ENCODE measurements around the gene SSR3.

The SSR3 gene

GRCh38 chr3:156525808-156526207 lies 29.1 kb downstream of the SSR3 start:
- no peak overlapping the region for H3K4me3 ChIP-seq (ENCODE audit: low read depth, low read length)
- TF ChIP-seq, protein P1, sequence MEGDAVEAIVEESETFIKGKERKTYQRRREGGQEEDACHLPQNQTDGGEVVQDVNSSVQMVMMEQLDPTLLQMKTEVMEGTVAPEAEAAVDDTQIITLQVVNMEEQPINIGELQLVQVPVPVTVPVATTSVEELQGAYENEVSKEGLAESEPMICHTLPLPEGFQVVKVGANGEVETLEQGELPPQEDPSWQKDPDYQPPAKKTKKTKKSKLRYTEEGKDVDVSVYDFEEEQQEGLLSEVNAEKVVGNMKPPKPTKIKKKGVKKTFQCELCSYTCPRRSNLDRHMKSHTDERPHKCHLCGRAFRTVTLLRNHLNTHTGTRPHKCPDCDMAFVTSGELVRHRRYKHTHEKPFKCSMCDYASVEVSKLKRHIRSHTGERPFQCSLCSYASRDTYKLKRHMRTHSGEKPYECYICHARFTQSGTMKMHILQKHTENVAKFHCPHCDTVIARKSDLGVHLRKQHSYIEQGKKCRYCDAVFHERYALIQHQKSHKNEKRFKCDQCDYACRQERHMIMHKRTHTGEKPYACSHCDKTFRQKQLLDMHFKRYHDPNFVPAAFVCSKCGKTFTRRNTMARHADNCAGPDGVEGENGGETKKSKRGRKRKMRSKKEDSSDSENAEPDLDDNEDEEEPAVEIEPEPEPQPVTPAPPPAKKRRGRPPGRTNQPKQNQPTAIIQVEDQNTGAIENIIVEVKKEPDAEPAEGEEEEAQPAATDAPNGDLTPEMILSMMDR (conservative IDR thresholded peaks at IDR 0.05; ENCODE audit: low read depth, low read length), result no peak
- DNase-seq (ENCODE audit: low read depth), result no peak

- TF ChIP-seq, protein P1 (conservative IDR thresholded peaks at IDR 0.05; ENCODE audit: low read depth, low read length), result no peak
Measured at GRCh38 chr3:156522673-156523072, 32.2 kb downstream of the SSR3 start.

DNA sequence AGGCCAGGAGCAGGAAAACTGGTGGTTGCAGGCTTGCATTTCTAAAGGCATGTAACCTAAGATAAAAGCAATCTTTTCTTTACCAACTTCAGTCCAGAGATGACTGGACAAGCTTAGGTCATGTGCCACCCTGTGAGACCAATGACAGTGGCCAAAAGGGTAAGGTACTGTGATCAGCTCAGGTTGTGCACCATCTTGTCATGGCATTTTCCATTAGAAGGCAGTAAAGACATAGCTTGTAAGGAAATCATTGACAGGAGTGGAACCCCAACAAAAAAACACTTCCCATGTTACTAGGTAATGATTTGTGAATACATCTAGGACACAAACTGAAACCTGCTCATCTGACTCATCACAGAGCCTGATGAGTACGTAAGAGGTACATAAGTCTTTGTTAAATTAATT lies 35.2 kb downstream of the SSR3 start:
- H3K4me3 ChIP-seq (ENCODE audit: low read depth, low read length), result no peak overlapping the region

More at GRCh38 chr3:156522673-156523072, 32.2 kb downstream of the SSR3 start:
- no peak for DNase-seq (ENCODE audit: low read depth)
- no peak overlapping the region for H3K4me3 ChIP-seq (ENCODE audit: low read depth, low read length)

GRCh38 chr3:156518726-156519125 lies 36.2 kb downstream of the SSR3 start:
- H3K4me3 ChIP-seq (ENCODE audit: low read depth, low read length), result no peak overlapping the region
- TF ChIP-seq, protein P1 (conservative IDR thresholded peaks at IDR 0.05; ENCODE audit: low read depth, low read length), result no peak
- DNase-seq (ENCODE audit: low read depth), result no peak

More for the DNA sequence above, 35.2 kb downstream of the SSR3 start:
- DNase-seq (ENCODE audit: low read depth), result no peak
- TF ChIP-seq, protein P1 (conservative IDR thresholded peaks at IDR 0.05; ENCODE audit: low read depth, low read length), result no peak

GRCh38 chr3:156516961-156517360 lies 38.0 kb downstream of the SSR3 start:
- no peak overlapping the region for H3K4me3 ChIP-seq (ENCODE audit: low read depth, low read length)
- TF ChIP-seq, protein P1 (conservative IDR thresholded peaks at IDR 0.05; ENCODE audit: low read depth, low read length), result no peak
- no peak for DNase-seq (ENCODE audit: low read depth)

GRCh38 chr3:156516284-156516683 lies 38.6 kb downstream of the SSR3 start:
- no peak for DNase-seq (ENCODE audit: low read depth)
- no peak overlapping the region for H3K4me3 ChIP-seq (ENCODE audit: low read depth, low read length)
- TF ChIP-seq, protein P1 (conservative IDR thresholded peaks at IDR 0.05; ENCODE audit: low read depth, low read length), result no peak

DNA sequence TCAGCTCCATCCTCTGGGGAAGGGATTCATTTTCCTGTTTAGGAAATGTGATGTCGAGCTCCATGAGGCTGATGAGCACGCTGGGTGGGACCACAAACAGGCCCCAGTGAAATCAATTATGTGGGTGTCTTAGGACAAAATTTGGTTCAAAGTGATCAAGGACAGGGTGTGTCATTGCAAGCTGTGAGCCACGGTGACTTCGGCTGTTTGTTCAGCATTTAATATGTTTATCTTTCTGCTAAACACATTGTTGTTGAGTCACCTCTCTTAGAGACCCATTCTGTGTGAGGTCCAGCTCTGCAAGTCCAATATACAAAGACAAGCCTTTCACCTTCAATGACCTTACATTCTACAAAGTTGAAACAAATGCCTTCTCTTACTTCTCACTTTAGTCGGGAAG lies 41.3 kb downstream of the SSR3 start:
- no peak overlapping the region for H3K4me3 ChIP-seq (ENCODE audit: low read depth, low read length)
- no peak for DNase-seq (ENCODE audit: low read depth)
- TF ChIP-seq, protein P1 (conservative IDR thresholded peaks at IDR 0.05; ENCODE audit: low read depth, low read length), result no peak

All from choroid plexus epithelial cell (primary cell).